HG03280 (cell line): ENCODE results near the gene ZNF484.
"Not testable (repeated sequence)": the region's sequence is repeated elsewhere in the genome, so short reads cannot be mapped to it uniquely, and the experiment has no call there.

Experiments
- ATAC-seq: cut with Tn5 transposase; IDR thresholded peaks from one replicate; pipeline ENCODE4 v1.9.1; 2021; ENCODE audit warnings: mild to moderate bottlenecking, moderate library complexity; ENCODE audit not compliant: unreplicated experiment

The ZNF484 gene

DNA sequence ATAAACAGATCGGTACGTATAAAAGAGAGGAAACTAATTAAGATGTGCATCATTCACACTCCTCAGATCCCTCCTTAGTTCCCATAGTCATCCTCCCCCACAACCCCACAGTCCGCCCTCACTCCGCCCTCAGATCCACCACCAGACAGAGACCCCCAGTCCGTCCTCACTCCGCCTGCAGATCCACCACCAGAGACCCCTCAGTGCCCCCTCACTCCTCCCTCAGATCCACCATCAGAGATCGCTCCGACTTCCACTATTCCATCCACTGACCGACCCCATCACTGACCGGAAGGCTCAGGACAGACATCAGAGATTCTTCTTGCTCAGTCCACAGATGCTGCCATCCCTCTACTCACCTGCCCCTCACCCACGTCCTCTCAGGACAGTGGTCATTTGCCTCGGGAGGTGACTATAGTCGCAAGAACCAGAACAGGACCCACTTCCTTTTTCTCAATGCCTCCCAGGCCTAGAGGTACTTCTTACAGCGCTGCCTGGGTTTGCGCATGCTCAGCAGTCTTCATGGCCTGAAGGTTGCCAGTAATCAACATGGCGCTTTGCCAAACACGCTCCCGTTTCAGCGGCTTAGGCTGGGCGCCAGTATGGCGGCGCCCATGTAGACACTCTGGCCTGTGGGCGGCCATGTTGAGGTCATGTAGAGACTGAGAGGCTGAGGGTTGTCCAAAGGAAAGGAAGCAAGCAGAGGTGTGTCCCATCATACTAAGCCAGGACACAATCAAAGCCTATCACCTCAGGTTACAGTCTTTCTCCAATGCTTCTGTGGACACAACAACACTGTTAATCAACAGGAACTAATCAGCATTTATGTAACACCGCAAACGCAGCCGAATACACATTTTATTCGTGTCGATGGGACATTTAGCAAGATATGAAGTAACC is at the start of gene ZNF484:
Gene ZNF484, minus strand, starts transcription at position 508 of the 900 bp plus-strand sequence. CDS start 3,009 bp downstream, outside the sequence.
- ATAC-seq: peak; percentile 98

DNA sequence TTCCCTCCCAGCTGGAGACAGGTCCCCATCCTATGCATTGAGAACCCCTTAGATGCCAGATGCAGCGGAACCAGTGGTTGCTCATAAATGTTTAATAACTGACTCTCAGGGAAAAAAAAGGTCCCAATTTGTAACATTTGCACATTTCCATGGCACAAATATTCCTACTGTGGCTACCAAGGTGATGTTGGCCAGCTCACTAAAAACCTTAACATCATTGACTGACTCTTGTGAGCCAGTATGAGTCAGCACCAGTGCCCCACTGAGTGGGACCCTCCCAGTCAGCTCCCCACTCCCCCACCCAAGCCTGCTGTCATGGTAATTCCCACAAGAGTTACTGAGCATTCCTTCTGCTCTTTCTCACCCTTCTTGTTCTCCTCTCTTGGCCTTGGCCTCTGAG is 42.6 kb upstream of the ZNF484 start:
- ATAC-seq: no peak

DNA sequence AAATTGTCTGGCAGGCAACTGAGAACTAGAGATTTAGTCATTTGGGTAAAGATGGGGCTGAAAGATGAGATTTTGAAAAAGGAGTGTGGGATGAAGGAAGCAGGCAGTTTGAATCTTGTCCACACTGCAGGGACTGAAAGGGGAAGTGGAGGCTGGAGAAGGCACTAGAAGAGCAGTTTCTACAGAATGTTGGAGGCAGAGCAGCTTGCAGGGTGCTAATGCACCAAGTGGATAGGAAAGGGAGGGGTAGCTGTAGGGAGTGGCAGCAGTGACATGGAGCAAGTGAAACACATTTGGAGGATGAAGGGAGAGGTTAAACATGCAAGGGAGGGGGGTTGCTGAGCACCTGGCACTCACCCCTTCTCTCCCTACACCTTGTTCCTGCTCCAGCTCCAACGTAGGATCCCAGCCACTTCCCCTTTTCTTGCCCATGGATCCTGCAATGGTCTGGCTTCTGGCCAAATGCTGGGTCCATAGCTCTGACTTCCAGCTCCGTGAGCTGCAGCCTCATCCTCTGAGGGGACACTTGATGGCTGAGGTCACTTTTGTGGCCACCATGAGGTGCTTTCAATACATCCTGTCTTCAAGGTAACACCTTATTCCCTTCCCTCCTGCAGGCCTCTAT is 39.5 kb upstream of the ZNF484 start:
- no peak for ATAC-seq

DNA sequence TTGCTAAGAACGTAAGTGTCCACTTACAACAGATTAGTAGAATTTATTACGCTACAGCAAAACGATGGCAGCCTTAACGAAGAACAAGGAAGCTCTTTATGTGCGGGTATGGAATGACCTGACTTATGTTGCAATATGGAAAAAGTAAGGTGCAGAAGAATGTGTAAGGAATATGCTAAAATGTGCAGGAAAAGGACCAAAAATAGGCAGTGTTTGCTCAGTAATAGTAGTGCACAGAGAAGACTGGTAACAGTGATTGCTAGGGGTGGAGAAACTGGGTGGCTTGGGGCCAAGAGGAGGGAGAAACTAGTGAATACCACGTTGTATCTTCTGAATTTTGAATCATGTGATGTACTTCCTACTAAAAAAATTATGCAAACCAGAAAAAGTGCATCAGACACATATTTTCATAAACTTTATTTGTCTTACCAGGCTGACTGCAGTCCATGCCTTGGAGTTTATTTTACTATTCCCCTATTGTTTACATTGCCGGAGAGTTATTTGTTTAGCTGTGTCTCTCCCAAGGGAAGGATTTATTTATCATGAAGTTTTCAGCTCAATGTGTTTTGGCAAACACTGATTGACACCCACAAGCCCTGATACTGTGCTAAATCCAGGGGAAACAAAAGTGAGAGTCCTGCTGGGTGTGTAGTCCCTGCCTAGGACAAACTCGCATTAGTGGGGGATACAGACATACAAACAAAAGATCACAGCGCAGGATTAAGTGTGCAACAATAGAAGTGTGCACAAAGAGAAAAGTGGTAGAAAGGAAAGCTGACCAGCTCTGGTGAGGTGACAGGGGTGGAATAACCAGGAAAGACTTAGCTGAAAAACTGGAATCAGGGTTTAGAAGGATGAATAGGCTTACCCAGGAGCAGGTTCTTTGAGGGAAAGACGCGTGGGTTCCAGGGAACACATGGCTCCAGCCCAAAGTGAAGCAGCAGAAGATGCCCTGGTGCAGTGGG is 34.0 kb upstream of the ZNF484 start:
- no peak for ATAC-seq

DNA sequence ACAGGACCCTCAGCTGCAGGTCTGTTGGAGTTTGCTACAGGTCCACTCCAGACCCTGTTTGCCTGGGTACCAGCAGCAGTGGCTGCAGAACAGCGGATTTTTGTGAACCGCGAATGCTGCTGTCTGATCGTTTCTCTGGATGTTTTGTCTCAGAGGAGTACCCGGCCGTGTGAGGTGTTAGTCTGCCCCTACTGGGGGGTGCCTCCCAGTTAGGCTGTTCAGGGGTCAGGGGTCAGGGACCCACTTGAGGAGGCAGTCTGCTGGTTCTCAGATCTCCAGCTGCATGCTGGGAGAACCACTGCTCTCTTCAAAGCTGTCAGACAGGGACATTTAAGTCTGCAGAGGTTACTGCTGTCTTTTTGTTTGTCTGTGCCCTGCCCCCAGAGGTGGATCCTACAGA is 27.3 kb upstream of the ZNF484 start:
- ATAC-seq: not testable (repeated sequence)

DNA sequence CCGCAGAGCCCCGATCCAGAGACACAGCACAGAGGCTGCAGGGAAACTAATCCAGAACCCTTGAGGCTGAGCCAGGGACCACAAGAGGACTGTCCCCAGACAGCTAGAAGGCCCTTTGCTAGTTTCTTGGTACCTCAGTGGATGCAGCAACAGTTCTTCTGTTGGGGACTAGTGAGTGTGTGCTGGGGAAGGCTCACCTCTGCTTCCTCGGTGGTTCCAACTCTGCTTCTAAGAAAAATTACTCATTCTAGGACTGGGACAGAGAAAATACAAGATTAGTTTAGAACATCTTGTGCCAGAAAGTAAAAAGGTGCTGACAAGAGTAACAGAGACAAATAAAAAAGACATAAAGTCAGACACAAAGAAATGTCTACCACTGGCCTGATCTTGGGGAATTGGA is 19.5 kb upstream of the ZNF484 start:
- no peak for ATAC-seq

DNA sequence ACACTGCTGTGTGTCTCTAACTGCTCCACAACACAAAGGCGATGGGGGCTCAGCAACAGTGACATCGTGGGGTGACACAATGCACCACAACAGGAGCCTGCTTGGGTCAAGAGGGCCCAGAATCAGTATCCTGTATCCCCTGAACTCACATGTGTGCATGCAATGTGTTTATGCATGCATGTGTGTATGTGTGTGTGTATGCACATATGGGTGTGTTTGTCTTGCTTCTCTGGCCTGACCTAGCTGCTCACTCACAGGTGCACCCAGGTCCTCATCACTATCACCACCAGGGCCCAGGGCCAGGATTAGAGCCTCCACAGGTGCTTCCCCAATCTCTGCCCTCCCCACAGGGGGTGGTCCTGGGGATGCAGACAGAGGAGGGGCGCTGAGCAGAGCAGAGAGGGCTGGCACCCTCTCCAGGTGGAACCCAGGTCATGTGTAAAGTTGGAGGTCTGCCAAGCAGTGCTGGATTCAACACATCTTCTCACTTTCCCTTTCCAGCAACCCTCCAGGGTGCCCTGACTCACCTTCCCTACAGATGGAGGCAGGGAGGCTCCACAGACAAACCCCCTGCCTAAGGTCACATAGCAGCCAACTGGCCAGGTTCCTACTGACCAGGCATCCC is 18.1 kb upstream of the ZNF484 start:
- ATAC-seq: no peak

DNA sequence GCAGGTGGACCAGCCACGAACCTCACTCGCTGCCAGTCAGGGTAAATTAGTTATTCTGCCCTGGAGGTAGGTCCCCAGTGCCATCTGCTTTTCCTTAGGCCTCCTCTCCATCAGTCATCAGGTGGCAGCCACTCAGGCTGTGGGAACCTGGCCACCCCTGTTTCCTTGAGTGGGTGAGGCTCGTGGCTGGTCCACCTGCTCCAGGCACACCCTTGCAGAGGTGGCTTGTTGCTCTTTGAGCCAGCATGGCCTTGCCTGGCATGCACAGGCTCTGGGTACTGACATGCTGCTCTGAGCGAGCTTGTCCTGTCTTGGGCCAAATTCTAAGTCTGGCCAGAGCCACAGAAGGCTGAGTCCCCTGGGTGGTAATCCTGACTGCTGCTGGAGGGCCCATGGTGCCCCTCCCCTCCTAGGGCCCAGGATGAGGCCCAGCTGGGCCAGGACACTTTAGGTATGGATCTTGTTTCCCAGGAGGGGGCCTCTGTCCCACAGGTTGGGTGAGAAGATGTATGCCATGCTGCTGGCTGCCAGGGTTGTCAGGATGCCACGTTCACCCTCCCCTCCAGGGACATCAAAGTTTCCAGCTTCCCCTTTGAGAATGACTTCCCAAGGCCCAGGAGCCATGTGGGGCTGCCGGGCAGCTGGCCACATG is 17.0 kb upstream of the ZNF484 start:
- ATAC-seq: no peak

DNA sequence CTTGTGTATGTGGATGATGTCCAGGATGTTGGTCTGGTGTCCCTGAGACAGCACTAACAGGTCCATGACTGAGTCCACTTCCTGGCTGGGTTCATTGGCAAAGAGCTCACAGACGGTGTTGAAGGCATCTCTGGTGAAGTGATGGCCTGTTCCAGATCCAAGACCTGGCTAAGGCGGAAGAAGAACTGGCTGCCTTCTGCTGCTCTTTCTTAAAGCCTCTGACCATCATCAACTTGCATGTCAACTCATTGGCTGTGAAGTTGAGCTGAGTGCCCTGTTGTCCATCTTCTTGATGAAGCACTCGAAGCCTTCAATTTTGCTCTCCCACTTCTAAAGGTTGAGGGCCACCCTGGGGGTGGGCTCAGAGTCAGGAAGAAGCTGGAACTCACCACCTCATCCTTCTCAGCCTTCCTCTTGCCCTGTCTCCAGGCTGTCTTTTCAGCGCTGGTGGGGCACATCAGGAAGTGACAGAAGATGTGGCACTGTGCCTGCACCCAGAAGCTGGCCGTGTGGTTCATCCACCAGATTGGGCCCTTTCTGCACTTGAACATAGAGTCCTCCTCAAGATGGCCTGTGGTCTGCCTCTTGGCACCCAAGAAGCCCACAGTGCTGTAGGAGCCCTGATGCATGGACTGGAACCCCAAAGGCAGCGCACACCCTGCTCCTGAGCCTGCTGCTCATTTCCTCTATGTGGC is 16.2 kb upstream of the ZNF484 start:
- ATAC-seq: not testable (repeated sequence)

DNA sequence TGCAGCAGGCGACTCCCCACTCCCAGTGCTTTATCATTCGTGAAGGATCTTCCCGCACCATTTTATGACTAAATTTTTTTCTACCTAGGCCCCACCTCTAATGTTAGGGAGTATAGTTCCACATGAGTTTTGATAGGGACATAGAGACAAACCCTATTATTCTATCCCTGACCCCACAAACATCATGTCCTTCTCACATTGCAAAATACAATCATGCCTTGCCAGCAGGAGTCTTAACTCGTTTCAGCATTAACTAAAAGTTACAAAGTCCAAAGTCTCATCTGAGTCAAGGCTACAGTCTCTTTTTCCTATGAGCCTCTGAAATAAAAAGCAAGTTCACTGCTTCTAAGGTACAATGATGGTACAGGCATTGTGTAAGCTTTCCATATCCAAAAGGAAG is 14.4 kb upstream of the ZNF484 start:
- ATAC-seq: not testable (repeated sequence)

DNA sequence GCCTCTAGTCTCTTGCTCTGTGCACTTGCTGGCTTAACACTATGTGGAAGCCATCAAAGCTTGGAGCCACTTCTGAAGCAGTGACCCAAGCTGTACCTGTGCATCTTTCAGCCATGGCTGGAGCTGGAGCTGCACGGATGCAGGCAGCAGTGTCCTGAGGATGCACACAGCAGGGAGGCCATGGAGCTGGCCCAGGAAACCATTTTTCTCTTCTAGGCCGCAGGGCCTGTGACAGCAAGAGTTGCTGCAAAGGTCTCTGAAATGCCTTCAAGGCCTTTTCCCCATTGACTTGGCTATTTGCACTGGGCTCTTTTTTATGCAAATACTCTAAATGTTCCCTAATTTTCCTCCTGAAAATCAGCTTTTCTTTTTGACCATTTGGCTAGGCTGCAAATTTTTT is 12.9 kb upstream of the ZNF484 start:
- ATAC-seq: no peak

DNA sequence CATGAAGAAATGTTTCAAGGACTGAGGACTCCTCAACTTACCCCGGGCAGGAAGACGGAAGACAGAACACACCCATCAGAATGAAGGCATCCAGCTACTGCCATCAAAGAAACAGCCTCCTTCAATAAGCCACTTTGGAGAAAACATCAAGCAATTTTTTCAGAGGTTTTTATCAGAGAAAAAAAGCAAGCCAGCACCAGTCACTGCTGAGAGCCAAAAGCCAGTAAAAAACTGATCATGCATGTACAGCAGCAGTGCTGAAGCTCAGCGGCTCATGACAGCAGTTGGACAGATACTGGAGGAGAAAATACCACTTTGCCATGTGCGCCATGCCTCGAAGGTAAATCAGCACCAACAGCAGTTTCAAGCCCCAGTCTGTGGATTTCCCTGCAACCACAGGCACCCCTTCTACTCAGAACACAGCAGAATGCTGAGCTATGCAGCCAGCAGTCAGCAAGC is 10.1 kb upstream of the ZNF484 start:
- ATAC-seq: no peak

DNA sequence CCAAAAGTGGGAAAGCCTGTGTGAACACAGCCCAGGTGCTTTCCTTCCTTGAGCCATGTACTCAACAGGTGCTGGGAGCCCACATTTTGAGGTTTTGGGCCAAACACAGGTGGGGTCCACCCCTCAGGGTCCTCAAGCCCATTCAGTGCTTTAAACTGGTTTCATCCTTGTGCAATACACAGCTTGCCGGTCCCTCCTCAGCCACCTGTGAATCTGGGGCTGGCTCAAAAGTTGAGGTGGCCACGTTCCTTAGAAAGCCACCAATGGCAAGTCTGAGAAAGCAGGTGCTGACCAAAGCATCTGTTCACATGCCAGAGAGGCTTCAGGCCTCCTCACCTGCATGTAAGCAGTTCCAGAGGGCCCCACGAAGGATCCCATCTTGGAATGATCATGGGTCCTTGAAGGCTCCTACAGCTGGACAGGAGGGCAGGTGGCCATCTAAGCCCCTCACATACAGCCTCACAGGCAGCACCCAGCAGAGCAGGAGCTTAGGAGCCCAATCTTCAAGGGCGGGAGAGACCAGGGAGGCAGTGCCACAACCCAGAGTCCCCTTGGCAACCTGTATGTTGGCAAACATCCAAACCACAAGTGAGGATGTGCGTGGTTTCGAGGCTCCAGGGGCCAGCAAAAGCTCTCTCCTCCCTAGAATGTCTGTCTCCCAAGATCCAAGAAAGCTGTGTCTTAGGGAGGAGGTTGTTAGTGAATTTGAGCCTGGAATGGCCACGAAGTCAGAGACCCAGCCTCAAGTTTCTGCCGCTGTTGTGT is 9.2 kb upstream of the ZNF484 start:
- not testable (repeated sequence) for ATAC-seq

DNA sequence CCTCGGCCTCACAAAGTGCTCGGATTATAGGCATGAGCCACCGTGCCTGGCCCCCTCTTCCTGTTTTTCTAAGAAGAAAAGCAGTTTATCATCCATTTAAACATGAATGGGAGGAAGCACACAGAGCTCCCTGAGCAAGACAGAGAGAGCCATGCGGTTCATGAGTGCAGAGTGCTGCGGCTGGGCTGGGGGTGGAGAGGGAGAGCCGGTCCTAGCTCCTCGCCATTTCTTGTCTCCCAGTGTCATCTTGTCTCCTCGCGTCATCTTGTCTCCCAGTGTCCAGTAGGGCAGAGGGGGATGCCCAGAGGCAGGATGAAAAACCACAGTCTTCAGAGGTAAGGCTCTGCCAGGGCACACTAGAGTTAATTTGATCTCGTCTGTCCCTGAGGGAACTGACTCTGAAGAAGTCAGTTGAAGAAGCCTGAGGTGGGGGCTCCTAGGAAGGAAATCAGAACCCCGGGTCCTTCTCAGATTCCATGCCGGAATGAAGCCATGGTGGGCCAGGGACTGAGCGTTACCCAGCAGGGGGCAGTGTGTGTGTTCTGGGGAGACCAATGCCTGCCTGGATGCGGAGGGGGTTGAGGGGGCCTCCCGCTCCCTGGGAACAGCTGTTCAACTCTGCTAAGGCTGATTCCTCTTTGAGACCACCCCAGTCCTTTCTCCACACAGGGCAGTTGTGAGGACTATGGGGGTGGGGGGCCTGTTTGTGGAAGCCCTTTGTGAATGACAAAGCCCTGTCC is 6.0 kb upstream of the ZNF484 start:
- not testable (repeated sequence) for ATAC-seq

DNA sequence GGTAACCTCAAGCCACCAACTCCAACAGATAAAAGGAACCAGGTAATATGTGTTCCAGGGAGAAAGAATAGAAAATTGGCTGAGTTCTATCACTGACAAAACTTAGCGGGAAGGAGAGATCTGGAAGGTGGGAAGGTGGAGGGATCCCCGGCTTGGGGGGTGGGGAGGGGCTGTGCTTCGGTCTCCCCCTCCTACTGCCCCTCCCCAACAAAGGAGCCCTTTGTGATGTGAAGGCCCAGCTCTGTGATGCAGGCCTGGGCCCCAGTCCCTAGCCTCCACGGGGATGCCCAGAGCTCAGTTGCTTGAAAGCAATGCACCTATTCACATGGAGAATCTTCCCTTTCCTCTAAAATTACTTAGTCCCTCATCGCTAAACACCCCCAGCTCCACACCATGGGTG is 4.4 kb upstream of the ZNF484 start:
- no peak for ATAC-seq

DNA sequence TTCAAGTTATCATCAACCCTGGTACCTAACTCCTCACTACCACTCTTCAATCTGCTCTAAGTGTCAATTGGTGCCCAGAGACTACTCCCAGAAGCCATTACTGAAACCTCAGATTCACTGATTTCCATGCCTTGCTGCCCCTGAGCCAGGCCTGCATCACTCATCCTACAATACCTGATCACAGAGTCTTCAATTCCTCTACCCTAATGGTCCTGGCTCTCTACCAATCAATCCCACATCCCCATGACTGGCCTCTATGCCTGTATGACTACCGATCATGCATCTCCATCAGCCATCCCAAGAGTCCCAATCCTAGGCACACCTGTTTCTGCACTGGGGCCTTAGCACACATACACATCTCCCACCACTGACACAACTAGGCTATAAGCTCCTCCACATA is 2.5 kb downstream of the ZNF484 start:
- ATAC-seq: no peak

DNA sequence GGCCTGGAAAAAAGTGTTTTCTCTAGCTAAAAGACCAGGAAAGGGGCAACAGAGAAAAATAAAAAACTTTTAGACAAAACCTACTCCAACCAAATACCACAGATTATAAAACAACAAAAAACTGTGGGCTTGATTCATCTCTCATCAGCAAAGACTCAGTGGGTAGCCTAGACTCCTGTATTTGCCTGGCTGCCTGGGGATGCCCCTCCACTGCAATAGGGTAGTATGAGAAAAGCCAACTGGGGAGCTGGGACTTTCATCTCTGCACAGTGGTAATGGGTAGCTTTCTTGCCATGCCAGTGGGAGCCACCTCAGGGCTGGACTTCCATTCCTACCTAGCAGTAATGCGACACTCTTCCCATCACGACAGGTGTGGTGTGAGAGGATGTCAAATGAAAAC is 7.5 kb downstream of the ZNF484 start:
- no peak for ATAC-seq

DNA sequence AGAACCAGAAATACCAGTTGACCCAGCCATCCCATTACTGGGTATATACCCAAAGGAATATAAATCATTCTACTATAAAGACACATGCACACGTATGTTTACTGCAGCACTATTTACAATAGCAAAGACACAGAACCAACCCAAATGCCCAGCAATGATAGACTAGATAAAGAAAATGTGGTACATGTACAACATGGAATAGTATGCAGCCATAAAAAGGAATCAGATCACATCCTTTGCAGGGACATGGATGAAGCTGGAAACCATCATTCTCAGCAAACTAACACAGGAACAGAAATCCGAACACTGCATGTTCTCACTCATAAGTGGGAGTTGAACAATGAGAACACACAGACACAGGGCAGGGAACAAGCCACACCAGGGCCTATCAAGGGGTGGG is 11.2 kb downstream of the ZNF484 start:
- not testable (repeated sequence) for ATAC-seq
